Stimulated activated CD8-positive, alpha-beta memory T cell treated with anti-CD3 and anti-CD28 coated beads, Interleukin-2, amount 100 ng/mL, for 48 hours (primary cell): Measurements from ENCODE around the gene IFT81.
"Not testable (repeated sequence)": the region's sequence is repeated elsewhere in the genome, so short reads cannot be mapped to it uniquely, and the experiment has no call there.

Experiments
- DNase-seq, 2 donors: peaks; one replicate each; pipeline ENCODE4 v3.0.0-alpha.2; 2020; ENCODE audit warnings: low read depth in 2 of 2

The IFT81 gene

GRCh38 chr12:110246636-110247339 is 122.6 kb downstream of the IFT81 start:
- DNase-seq = no peak

- DNase-seq = no peak
Observed at GRCh38 chr12:110247340-110248095, 123.4 kb downstream of the IFT81 start.

GRCh38 chr12:110248096-110248447 is 123.9 kb downstream of the IFT81 start:
- no peak for DNase-seq

- DNase-seq = no peak
Observed at GRCh38 chr12:110249105-110249504, 124.9 kb downstream of the IFT81 start.

DNA sequence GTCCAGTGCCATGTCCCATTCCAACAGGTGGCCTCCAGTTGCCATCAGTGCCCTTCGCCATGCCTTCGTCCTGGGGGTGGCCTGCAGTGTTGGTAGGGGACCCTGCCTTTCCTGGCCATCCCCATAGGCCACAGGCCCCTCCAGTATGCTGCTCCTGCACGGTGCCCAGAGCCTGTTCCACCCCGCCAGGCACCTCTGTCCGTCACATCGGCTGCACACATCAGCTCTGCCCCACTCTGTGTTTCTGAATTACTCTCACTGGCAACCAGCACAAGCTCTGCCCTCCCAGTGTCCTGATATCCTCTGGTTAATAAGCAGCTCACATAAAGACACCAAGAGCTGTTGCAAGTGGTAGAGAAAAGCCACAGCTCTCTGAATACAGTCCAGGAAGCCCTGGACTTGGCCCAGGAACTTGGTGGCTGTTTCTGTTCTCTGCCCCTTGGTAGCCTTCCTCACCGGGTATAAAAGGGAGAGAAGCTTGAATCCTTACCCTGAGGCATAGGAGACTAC is 125.6 kb downstream of the IFT81 start:
- DNase-seq = no peak

GRCh38 chr12:110251381-110251780 is 127.2 kb downstream of the IFT81 start:
- no peak for DNase-seq

DNA sequence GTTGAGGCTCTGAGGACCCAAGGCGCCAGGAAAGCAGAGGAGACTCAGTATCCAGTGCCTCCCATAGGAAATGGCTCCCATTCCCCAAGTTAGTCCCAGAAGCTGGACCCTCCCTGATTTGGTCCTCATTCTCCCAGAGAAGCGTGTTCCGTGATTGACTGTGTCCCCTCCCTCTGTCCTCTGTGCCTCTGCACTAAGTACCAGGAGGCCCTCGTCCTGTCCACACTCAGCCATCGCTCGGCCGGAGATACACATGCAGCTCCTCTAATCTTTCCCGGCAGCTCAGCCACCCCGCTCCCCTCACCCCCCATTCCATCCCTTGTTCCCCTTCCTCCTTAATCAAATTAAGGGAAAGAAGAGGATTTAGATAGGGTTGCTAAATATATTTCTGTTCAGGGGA is 128.6 kb downstream of the IFT81 start:
- no peak for DNase-seq

GRCh38 chr12:110253176-110253575 is 129.0 kb downstream of the IFT81 start:
- DNase-seq = no peak

DNA sequence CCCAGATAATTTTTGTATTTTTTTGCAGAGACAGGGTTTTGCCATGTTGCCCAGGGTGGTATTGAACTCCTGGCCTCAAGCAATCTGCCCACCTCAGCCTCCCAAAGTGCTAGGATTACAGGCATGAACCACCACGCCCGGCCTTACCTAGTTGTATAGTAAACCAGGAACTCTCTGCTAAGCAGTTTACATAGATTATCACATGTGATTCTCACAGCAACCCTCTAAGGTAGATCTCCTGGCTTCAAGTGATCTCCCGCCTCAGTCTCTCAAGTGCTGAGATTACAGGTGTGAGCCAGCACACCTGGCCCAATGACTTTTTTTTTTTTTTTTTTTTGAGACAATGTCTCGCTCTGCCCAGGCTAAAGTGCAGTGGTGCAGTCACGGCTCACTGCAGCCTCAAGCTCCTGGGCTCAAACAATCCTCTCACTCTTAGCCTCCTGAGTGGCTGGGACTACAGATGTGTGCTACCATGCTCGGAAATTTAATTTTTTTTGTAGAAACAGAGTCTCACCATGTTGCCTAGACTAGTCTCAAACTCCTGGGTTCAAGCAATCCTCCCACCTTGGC is 130.9 kb downstream of the IFT81 start:
- DNase-seq = no peak

DNA sequence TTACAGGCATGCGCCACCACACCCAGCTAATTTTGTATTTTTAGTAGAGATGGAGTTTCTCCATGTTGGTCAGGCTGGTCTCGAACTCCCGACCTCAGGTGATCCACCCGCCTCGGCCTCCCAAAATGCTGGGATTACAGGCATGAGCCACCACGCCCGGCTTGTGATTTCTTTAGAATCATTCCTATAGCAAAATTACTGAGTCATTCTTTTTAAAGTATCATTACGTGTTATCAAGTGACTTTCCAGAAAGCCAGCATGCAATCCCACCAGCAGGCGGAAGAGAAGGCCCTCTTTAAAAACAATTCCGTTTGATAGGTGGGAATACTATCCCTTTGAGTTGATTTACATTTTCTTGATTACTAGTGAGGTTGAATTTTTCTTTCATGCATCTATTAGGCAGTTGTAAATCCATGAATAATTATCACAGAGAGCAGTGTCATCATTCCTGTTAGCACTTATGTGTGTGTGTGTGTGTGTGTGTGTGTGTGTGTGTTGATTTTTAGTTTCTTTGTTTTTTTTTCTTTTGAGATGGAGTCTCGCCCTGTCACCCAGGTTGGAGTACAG is 131.8 kb downstream of the IFT81 start:
- DNase-seq = not testable (repeated sequence)

- DNase-seq = no peak
Observed at GRCh38 chr12:110256780-110257431, 132.7 kb downstream of the IFT81 start.

DNA sequence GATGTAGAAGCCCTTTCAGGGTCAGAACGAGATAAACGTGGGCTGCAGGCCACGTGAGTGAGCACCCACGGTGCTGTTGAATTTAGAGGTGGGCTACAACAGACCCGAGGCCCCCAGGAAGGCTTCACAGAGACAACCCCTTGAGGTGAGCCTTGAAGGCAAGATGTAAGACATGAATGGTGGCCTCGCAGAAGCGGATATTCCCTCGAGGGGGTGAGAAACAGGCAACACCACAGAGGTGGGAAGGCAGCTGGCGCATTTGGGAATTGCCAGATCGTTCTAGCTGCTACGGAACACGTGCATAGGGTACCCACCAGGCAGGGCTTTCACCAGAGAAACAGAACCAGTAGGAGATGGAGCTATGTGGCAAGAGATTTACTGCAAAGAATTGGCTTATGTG is 134.3 kb downstream of the IFT81 start:
- no peak for DNase-seq

DNA sequence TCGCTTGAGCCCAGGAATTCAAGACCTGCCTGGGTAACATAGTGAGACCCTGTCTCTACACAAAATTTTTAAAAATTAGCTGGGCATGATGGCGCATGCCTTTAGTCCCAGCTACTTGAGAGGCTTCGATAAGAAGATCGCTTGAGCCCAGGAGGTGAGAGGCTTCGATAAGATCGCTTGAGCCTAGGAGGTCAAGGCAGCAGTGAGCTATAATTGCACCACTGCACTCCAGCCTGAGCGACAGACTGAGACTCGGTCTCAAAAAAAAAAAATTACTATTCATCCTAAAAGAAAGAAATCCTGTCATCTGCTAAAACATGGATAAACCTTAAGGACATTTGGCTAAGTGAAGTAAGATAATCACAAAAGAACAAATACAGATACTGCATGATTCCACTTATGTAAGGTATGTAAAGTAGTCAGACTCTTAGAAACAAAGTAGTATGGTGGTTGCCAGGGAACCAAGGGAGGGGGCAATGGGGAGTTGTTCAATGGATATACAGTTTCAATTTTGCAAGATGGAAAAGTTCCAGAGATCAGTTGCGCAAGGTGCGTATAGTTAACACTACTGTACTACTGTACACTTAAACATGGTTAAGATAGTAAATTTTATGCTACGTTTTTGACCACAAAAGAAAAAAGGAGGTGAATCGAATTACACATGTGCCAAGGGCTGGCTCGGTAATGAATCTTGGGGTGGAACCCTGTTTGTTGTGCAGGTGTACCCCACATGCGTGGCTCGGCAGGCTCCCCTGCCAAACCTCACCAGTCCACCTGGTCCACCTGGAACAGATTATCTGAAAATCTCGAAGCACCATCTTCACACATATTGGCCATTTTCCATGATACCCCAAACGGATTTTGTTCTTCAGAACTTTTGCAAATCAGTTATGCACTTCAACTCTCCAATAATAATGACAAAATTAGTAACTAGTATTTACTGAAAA is 138.6 kb downstream of the IFT81 start:
- no peak for DNase-seq

DNA sequence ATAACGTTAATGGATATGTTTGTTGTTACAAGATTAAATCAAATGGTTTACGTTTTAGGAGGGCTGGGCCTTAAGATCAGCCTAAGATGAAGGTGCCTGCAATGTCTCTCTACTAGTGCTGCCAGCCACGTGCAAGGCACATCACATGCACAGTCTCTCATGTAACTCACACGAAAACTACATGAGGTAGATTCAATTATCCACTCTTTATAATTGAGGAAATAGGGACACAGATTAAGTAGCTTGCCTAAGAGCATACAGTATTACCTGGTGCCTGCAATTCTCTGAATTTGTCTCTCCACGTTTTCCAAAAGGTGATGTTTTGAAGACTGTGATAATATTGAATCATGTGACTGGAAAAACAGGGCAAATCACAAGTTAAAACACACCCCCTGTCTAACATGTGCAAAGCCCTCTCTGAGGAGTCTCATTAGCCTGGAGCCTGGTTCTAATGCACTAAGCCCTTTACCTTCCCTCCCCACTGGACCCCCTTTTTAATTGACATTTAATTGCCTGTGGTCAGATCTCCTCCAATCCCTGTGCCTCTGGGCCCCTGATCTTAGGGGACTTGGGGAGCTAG is 142.3 kb downstream of the IFT81 start:
- DNase-seq = no peak

DNA sequence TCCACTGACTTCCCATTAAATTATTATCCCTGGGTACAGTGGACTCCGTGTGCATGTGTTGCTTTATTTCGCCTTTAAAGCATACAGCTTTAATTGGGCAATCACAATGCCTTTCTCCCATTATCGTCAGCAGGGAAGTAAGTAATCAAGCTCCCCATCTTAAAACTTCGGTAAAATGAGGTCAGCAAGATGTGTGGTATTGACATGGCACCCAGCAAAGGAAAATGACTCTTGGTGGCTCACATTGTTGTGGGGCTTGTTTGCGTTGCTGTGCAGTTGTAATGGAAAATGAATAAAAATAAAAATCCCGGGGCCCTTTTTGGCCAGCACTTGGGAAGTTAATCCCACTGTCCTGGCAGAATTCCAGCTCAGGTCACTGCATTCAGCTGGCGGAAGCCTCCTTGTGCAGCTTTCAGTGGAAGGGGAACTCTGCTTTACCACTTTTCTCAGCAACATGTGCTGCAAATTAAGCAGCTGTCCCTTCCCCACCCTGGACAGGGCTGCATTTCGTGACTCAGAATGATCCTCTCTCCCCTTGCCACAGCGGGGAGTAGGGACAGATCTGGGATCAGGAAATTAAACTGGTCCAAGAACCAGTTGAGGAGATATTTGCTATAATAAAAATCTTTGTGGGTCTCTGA is 142.9 kb downstream of the IFT81 start:
- no peak for DNase-seq
